ENCODE measurements around the gene U2AF2. TPM values are rescaled to one million over a fixed set of nuclear protein-coding genes. Genes with fewer than 3 reads are reported as not detected.

The U2AF2 gene
- polyA plus RNA-seq, 1 donor from 2014 or later = 129 TPM

DNA sequence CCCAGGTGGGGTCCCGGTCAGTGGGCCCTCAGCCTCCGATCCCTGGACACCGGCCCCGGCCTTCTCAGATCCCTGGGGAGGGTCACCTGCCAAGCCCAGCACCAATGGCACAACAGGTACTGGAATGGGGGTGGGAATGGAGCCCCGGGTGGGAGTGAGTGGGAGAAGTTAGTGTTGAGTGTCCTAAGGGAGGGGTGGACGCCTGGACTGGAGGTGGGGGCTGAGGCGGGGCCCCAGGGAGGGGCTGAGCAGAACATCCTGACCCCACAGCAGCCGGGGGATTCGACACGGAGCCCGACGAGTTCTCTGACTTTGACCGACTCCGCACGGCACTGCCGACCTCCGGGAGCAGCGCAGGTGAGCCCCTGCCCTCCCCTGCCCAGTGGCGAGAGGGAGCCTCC lies 37.8 kb downstream of the U2AF2 start:
- TF ChIP-seq, protein P1, sequence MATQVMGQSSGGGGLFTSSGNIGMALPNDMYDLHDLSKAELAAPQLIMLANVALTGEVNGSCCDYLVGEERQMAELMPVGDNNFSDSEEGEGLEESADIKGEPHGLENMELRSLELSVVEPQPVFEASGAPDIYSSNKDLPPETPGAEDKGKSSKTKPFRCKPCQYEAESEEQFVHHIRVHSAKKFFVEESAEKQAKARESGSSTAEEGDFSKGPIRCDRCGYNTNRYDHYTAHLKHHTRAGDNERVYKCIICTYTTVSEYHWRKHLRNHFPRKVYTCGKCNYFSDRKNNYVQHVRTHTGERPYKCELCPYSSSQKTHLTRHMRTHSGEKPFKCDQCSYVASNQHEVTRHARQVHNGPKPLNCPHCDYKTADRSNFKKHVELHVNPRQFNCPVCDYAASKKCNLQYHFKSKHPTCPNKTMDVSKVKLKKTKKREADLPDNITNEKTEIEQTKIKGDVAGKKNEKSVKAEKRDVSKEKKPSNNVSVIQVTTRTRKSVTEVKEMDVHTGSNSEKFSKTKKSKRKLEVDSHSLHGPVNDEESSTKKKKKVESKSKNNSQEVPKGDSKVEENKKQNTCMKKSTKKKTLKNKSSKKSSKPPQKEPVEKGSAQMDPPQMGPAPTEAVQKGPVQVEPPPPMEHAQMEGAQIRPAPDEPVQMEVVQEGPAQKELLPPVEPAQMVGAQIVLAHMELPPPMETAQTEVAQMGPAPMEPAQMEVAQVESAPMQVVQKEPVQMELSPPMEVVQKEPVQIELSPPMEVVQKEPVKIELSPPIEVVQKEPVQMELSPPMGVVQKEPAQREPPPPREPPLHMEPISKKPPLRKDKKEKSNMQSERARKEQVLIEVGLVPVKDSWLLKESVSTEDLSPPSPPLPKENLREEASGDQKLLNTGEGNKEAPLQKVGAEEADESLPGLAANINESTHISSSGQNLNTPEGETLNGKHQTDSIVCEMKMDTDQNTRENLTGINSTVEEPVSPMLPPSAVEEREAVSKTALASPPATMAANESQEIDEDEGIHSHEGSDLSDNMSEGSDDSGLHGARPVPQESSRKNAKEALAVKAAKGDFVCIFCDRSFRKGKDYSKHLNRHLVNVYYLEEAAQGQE (IDR thresholded peaks at IDR 0.05; ENCODE audit: borderline replicate concordance) = no peak
- TF ChIP-seq RAD21 (conservative IDR thresholded peaks at IDR 0.05) (no peak), MXI1 (conservative IDR thresholded peaks at IDR 0.05; ENCODE audit: poor library complexity, severe bottlenecking) (no peak), SMC3 (conservative IDR thresholded peaks at IDR 0.05; ENCODE audit: poor library complexity) (no peak), EP300 (conservative IDR thresholded peaks at IDR 0.05; ENCODE audit: poor library complexity, severe bottlenecking) (no peak), TAF1 (IDR thresholded peaks at IDR 0.05; ENCODE audit: low read depth) (no peak), EZH2 (IDR thresholded peaks at IDR 0.05; ENCODE audit: borderline replicate concordance, insufficient read depth, low read length, poor library complexity, severe bottlenecking) (no peak), POLR2AphosphoS5 (IDR thresholded peaks at IDR 0.05) (no peak)
- TF ChIP-seq, protein P2, sequence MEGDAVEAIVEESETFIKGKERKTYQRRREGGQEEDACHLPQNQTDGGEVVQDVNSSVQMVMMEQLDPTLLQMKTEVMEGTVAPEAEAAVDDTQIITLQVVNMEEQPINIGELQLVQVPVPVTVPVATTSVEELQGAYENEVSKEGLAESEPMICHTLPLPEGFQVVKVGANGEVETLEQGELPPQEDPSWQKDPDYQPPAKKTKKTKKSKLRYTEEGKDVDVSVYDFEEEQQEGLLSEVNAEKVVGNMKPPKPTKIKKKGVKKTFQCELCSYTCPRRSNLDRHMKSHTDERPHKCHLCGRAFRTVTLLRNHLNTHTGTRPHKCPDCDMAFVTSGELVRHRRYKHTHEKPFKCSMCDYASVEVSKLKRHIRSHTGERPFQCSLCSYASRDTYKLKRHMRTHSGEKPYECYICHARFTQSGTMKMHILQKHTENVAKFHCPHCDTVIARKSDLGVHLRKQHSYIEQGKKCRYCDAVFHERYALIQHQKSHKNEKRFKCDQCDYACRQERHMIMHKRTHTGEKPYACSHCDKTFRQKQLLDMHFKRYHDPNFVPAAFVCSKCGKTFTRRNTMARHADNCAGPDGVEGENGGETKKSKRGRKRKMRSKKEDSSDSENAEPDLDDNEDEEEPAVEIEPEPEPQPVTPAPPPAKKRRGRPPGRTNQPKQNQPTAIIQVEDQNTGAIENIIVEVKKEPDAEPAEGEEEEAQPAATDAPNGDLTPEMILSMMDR (IDR thresholded peaks at IDR 0.05; ENCODE audit: poor library complexity, severe bottlenecking) = no peak
- Histone ChIP-seq H4K20me1 (ENCODE audit: insufficient read depth) (no peaks in the 10 kb centered on the region), H3K4me2 (ENCODE audit: low read length) (no peak overlapping the region), H3K9ac (ENCODE audit: low read length) (no peak overlapping the region), H3F3A (ENCODE audit: insufficient read depth, low read length, poor library complexity, severe bottlenecking) (no peaks in the 10 kb centered on the region), H3K36me3 (ENCODE audit: insufficient read depth, low read length) (no peaks in the 10 kb centered on the region), H3K9me2 (ENCODE audit: insufficient read depth, low read length) (no peaks in the 10 kb centered on the region), H3K27ac (ENCODE audit: low read length) (no peak overlapping the region), H3K27me3 (ENCODE audit: insufficient read depth, low read depth, low read length) (no peaks in the 10 kb centered on the region), H3K9me3 (ENCODE audit: low read length) (no peaks in the 10 kb centered on the region), H2AFZ (ENCODE audit: low read depth, low read length) (no peak overlapping the region), H3K79me2 (replicated peaks; ENCODE audit: insufficient read depth, low read length) (no peaks in the 10 kb centered on the region), H3K4me3 (ENCODE audit: low read length) (no peak overlapping the region)

DNA sequence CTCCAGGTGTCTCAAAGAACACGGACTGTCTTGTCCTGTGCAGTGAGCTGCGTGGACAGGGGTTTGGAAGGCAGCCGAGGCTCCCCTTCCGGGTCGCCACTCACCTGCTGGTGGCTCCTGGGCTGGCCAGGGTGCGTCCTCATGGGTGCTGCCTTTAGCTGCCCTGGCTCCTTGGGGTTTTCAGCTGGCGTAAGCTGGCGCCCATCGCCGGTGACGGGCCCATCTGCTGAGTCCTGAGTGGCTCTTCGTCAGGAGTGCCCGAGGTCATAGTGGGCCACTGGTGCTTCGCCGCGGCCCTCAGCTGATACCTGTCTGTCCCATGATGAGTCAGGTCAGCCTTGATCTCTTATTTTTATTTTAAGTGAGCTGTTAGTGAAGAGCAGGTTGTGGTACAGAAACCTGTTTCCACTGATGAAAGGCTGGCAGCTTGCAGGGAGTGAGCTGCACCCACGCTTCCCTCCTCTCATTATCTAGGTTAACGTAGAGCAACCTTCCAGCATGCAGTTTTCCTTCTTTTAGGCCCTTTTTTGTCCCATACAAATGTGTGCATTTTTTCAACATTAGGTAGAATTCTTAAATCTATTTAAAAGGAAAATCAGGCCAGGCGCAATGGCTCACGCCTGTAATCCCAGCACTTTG lies 38.6 kb downstream of the U2AF2 start:
- Histone ChIP-seq H3F3A (ENCODE audit: insufficient read depth, low read length, poor library complexity, severe bottlenecking) (no peaks in the 10 kb centered on the region), H3K4me3 (ENCODE audit: low read length) (no peak overlapping the region), H3K9ac (ENCODE audit: low read length) (no peak overlapping the region), H4K20me1 (ENCODE audit: insufficient read depth) (no peaks in the 10 kb centered on the region), H3K27me3 (ENCODE audit: insufficient read depth, low read depth, low read length) (no peaks in the 10 kb centered on the region), H3K9me3 (ENCODE audit: low read length) (no peaks in the 10 kb centered on the region), H3K36me3 (ENCODE audit: insufficient read depth, low read length) (no peaks in the 10 kb centered on the region), H3K9me2 (ENCODE audit: insufficient read depth, low read length) (no peaks in the 10 kb centered on the region), H3K79me2 (replicated peaks; ENCODE audit: insufficient read depth, low read length) (no peaks in the 10 kb centered on the region), H3K27ac (ENCODE audit: low read length) (no peak overlapping the region), H3K4me2 (ENCODE audit: low read length) (no peak overlapping the region), H2AFZ (ENCODE audit: low read depth, low read length) (no peak overlapping the region)
- no peak for TF ChIP-seq POLR2AphosphoS5 (IDR thresholded peaks at IDR 0.05)
- TF ChIP-seq TAF1 (IDR thresholded peaks at IDR 0.05; ENCODE audit: low read depth) = no peak
- no peak for TF ChIP-seq RAD21 (conservative IDR thresholded peaks at IDR 0.05)
- TF ChIP-seq SMC3 (conservative IDR thresholded peaks at IDR 0.05; ENCODE audit: poor library complexity) = no peak
- TF ChIP-seq, protein P1 (IDR thresholded peaks at IDR 0.05; ENCODE audit: borderline replicate concordance) = no peak
- TF ChIP-seq, protein P2 (IDR thresholded peaks at IDR 0.05; ENCODE audit: poor library complexity, severe bottlenecking) = no peak
- TF ChIP-seq EP300 (conservative IDR thresholded peaks at IDR 0.05; ENCODE audit: poor library complexity, severe bottlenecking) = no peak
- TF ChIP-seq EZH2 (IDR thresholded peaks at IDR 0.05; ENCODE audit: borderline replicate concordance, insufficient read depth, low read length, poor library complexity, severe bottlenecking) = no peak
- TF ChIP-seq MXI1 (conservative IDR thresholded peaks at IDR 0.05; ENCODE audit: poor library complexity, severe bottlenecking) = no peak

Data from neural cell (in vitro differentiated cells).